GM18909 (cell line): ENCODE results near the gene BMI1.
A peak's percentile ranks its signal among the peaks of the same experiment; 100 is the strongest.

Experiments
- ATAC-seq: cut with Tn5 transposase; IDR thresholded peaks from one replicate; pipeline ENCODE4 v1.9.1; 2021; ENCODE audit warnings: mild to moderate bottlenecking; ENCODE audit not compliant: unreplicated experiment, poor library complexity

Gene BMI1

GRCh38 chr10:22365233-22365632 is 44.3 kb downstream of the BMI1 start:
- ATAC-seq: peak; percentile 65

GRCh38 chr10:22365644-22366434 is 44.9 kb downstream of the BMI1 start:
- no peak for ATAC-seq

- ATAC-seq: no peak
These were observed 45.5 kb downstream of the BMI1 start for GRCh38 chr10:22366435-22366703.

- no peak for ATAC-seq
These were observed 45.9 kb downstream of the BMI1 start for GRCh38 chr10:22366771-22367170.

- ATAC-seq: no peak
These were observed 46.6 kb downstream of the BMI1 start for GRCh38 chr10:22367471-22367870.

- ATAC-seq: no peak
These were observed 47.5 kb downstream of the BMI1 start for GRCh38 chr10:22368402-22368801.

GRCh38 chr10:22368981-22369380 is 48.1 kb downstream of the BMI1 start:
- no peak for ATAC-seq

- peak; percentile 53 for ATAC-seq
These were observed 48.7 kb downstream of the BMI1 start for GRCh38 chr10:22369434-22370072.

- ATAC-seq: no peak
These were observed 49.4 kb downstream of the BMI1 start for GRCh38 chr10:22370320-22370719.

- no peak for ATAC-seq
These were observed 51.4 kb downstream of the BMI1 start for GRCh38 chr10:22372298-22372697.

GRCh38 chr10:22372917-22373316 is 52.0 kb downstream of the BMI1 start:
- no peak for ATAC-seq

GRCh38 chr10:22374489-22375126 is 53.7 kb downstream of the BMI1 start:
- ATAC-seq: no peak

GRCh38 chr10:22379059-22379458 is 58.2 kb downstream of the BMI1 start:
- ATAC-seq: peak; percentile 62
